NCI-H128 (cell line): ENCODE results near the gene ANKRD40CL.
A peak's percentile ranks its signal among the peaks of the same experiment; 100 is the strongest.

Source experiments
- DNase-seq: peaks from one replicate; lab custom pipeline; 2025; ENCODE audit not compliant: unreplicated experiment; lab: John Stamatoyannopoulos, UW

The ANKRD40CL gene

DNA sequence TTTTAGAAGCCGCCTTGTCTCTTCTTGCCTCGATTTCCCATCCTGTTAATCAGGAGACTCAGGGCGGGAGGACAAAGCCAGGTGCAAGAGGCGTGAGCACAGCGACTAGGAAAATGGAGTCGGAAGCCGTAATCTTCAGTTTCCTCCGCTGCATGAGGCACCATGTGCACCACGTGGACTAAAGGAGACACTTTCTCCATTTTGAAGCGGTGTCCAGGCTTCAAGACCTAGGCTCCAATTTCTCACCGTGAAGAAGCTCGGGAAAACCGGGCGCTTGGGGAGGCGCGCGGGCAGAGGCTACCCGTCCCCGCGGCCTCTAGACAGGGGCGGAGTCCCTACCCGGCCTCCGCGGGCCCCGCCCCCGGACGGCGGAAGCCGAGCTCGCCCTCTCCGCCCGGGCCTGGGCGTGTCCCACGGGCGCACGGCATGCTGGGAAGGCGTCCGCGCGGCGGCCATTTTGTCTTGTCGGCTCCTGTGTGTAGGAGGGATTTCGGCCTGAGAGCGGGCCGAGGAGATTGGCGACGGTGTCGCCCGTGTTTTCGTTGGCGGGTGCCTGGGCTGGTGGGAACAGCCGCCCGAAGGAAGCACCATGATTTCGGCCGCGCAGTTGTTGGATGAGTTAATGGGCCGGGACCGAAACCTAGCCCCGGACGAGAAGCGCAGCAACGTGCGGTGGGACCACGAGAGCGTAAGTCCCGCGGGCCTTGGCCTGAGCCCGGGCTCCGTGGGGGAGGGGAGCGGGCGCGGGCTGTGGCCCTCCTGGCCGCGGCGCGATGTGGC, 48.0 kb downstream of the ANKRD40CL start, which contains the start of gene LUC7L3:
Gene LUC7L3, plus strand, starts transcription at position 460 of the 780 bp plus-strand sequence. Its CDS starts 130 bp downstream, at position 590.
- peak; percentile 76 for DNase-seq

- no peak for DNase-seq
Measured at GRCh38 chr17:50715471-50715870, 51.8 kb downstream of the ANKRD40CL start.

DNA sequence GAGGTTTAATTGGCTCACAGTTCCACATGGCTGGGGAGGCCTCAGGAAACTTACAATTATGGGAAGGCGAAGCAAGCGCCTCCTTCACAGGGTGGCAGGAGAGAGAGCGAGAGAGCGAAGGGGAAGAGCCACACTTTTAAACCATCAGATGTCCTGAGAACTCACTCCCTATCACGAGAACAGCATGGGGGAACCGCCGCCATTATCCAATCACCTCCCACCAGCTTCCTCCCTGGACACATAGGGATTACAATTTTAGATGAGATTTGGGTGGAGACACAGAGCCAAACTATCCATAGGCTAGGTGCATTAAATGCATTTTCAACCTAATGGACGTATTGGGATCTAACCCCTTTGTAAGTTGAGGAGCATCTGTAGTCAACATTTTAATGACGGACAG, 54.7 kb downstream of the ANKRD40CL start:
- DNase-seq = no peak
